Colonic mucosa (tissue), 4 donors: ENCODE measurements around the gene FANCG. TPM values are rescaled to one million over a fixed set of nuclear protein-coding genes. Genes with fewer than 3 reads are reported as not detected.

ENCODE experiments used
- DNase-seq: peaks from one replicate; pipeline ENCODE4 v3.0.0-alpha.2; 2020
- H3K27ac ChIP-seq: fragments of 200-600 bp; one replicate; pipeline ENCODE4 v1.8.0; 2021
- H3K27me3 ChIP-seq: fragments of 200-600 bp; one replicate; pipeline ENCODE4 v1.8.0; 2021
- H3K36me3 ChIP-seq: fragments of 200-600 bp; one replicate; pipeline ENCODE4 v1.8.0; 2021
- H3K4me1 ChIP-seq: fragments of 200-600 bp; one replicate; pipeline ENCODE4 v1.8.0; 2021; ENCODE audit warnings: mild to moderate bottlenecking
- H3K4me3 ChIP-seq: fragments of 200-600 bp; one replicate; pipeline ENCODE4 v1.8.0; 2021
- H3K9ac ChIP-seq, 2 donors: one replicate each; pipeline ENCODE4 v1.7.0; 2013; ENCODE audit warnings: control low read depth in 2 of 2, low read depth in 2 of 2, low read length in 2 of 2
- H3K9me3 ChIP-seq: fragments of 200-600 bp; one replicate; pipeline ENCODE4 v1.8.0; 2021
- CTCF ChIP-seq: fragments of 200-600 bp; IDR thresholded peaks from one replicate; pipeline ENCODE4 v1.8.0; 2022; ENCODE audit warnings: antibody characterized with exemption, mild to moderate bottlenecking
- intact Hi-C: fragments of 100-400 bp; cut with DNase I; formaldehyde crosslinking; loops from one replicate; pipeline ENCODE4 v1.14.1; 2022
- total RNA-seq, 2 donors: library from RNA; stranded (reverse); fragmentation: NEBNext Ultra II Directional in 1 of 2; extraction: Animal tissue kit (Norgen Biotek cat#: 25700) in 1 of 2; gene quantifications; one replicate each; pipeline ENCODE4 v1.2.1, GENCODE V29; 2021
- donor health status: healthy.
- donor health status: DM: no; HTN: no; CAD: no.
- donor health status: DM: no; HTN: no; CAD: no.

Gene FANCG
- total RNA-seq, 2 donors from 2014 or later = 11.4 to 47.5 TPM

GRCh38 chr9:35102465-35102768 lies 22.7 kb upstream of the FANCG start:
- Histone ChIP-seq H3K9ac (peak overlapping the region; percentile 73 to 83), H3K27me3 (no peaks in the 10 kb centered on the region), H3K36me3 (no peaks in the 10 kb centered on the region), H3K4me3 (peak overlapping the region; percentile 78), H3K9me3 (no peaks in the 10 kb centered on the region), H3K27ac (peak overlapping the region; percentile 60), H3K4me1 (peaks cover 6% of the 10 kb centered on the region)
- DNase-seq = no peak
- intact Hi-C loops = no loop called here
- TF ChIP-seq CTCF = no peak

GRCh38 chr9:35097573-35097972 lies 17.8 kb upstream of the FANCG start:
- Histone ChIP-seq H3K9me3 (no peaks in the 10 kb centered on the region), H3K4me3 (no peak overlapping the region), H3K27ac (no peak overlapping the region), H3K4me1 (peaks cover 6% of the 10 kb centered on the region), H3K27me3 (no peaks in the 10 kb centered on the region), H3K9ac (no peak overlapping the region), H3K36me3 (no peaks in the 10 kb centered on the region)
- intact Hi-C loops = loop anchor here (10.0 kb wide), 1 partner anchor 193 kb away; no protein-coding TSS in a partner anchor
- DNase-seq = no peak
- TF ChIP-seq CTCF = no peak

GRCh38 chr9:35096035-35096849 lies 16.5 kb upstream of the FANCG start, which contains the start of gene PIGO:
Gene PIGO (minus strand): TSS chr9:35096591. CDS start chr9:35095565, 1,026 bp downstream.
- no peaks in the 10 kb centered on the region for H3K36me3 ChIP-seq
- no peaks in the 10 kb centered on the region for H3K9me3 ChIP-seq
- no peaks in the 10 kb centered on the region for H3K27me3 ChIP-seq
- peak; percentile 71 for TF ChIP-seq CTCF
- H3K4me1 ChIP-seq = no peaks in the 10 kb centered on the region
- DNase-seq = peak; percentile 90
- intact Hi-C loops = loop anchor here (10.0 kb wide), 1 partner anchor 191 kb away; no protein-coding TSS in a partner anchor
- peak within 1 kb of the TSS; percentile 96 for H3K27ac ChIP-seq
- H3K4me3 ChIP-seq = peak within 1 kb of the TSS; percentile 72
- H3K9ac ChIP-seq = peak within 1 kb of the TSS; percentile 92 to 94

GRCh38 chr9:35091536-35091935 lies 11.8 kb upstream of the FANCG start:
- Histone ChIP-seq H3K4me3 (no peak overlapping the region), H3K9me3 (no peaks in the 10 kb centered on the region), H3K4me1 (no peaks in the 10 kb centered on the region), H3K36me3 (no peaks in the 10 kb centered on the region), H3K27me3 (no peaks in the 10 kb centered on the region), H3K27ac (no peak overlapping the region), H3K9ac (no peak overlapping the region)
- TF ChIP-seq CTCF = no peak
- DNase-seq = no peak
- intact Hi-C loops = loop anchor here (10.0 kb wide), 1 partner anchor 187 kb away; no protein-coding TSS in a partner anchor

GRCh38 chr9:35089434-35089833 lies 9.7 kb upstream of the FANCG start:
- no peak for TF ChIP-seq CTCF
- Histone ChIP-seq H3K9ac (no peak overlapping the region), H3K4me1 (no peaks in the 10 kb centered on the region), H3K27me3 (no peaks in the 10 kb centered on the region), H3K27ac (no peak overlapping the region), H3K4me3 (no peak overlapping the region), H3K9me3 (no peaks in the 10 kb centered on the region), H3K36me3 (no peaks in the 10 kb centered on the region)
- DNase-seq = no peak
- intact Hi-C loops = no loop called here
